KMS-11 (cell line): ENCODE results near the gene RAD51D.

ENCODE experiments used
- H2AFZ ChIP-seq: fragments of 200-600 bp; sonication (generic); 2 replicates; pipeline ENCODE4 v1.6.1; 2016; ENCODE audit warnings: antibody characterized with exemption, mixed run types, low read depth
- H3K27ac ChIP-seq: fragments of 200-600 bp; sonication (generic); 2 replicates; pipeline ENCODE4 v1.6.1; 2016; ENCODE audit warnings: mild to moderate bottlenecking, mixed run types
- H3K27me3 ChIP-seq: fragments of 200-600 bp; sonication (generic); 2 replicates; pipeline ENCODE4 v1.6.1; 2017; ENCODE audit warnings: mild to moderate bottlenecking, low read depth, mixed run types, moderate library complexity; ENCODE audit not compliant: insufficient read depth
- H3K36me3 ChIP-seq: fragments of 200-600 bp; sonication (generic); 2 replicates; pipeline ENCODE4 v1.6.1; 2017; ENCODE audit warnings: mild to moderate bottlenecking, mixed run types; ENCODE audit not compliant: insufficient read depth
- H3K4me1 ChIP-seq: fragments of 200-600 bp; sonication (generic); 2 replicates; pipeline ENCODE4 v1.6.1; 2016; ENCODE audit warnings: mild to moderate bottlenecking, low read depth, mixed run types; ENCODE audit not compliant: poor library complexity, severe bottlenecking
- H3K4me2 ChIP-seq: fragments of 200-600 bp; sonication (generic); 2 replicates; pipeline ENCODE4 v1.7.0; 2016; ENCODE audit warnings: mild to moderate bottlenecking, mixed run types
- H3K4me3 ChIP-seq: fragments of 200-600 bp; sonication (generic); IDR thresholded peaks from 2 replicates; pipeline ENCODE4 v1.6.1; 2017; ENCODE audit warnings: low read depth, low read length, mixed read lengths; ENCODE audit not compliant: insufficient read depth
- H3K79me2 ChIP-seq: fragments of 200-600 bp; sonication (generic); 2 replicates; pipeline ENCODE4 v1.6.1; 2016; ENCODE audit warnings: low read depth, mixed run types; ENCODE audit not compliant: insufficient read depth
- H3K9ac ChIP-seq: fragments of 200-600 bp; sonication (generic); 2 replicates; pipeline ENCODE4 v1.6.1; 2016; ENCODE audit warnings: mild to moderate bottlenecking, mixed run types
- H4K20me1 ChIP-seq: fragments of 200-600 bp; sonication (generic); 2 replicates; pipeline ENCODE4 v1.6.1; 2016; ENCODE audit warnings: mild to moderate bottlenecking, mixed run types; ENCODE audit not compliant: insufficient read depth
- CTCF ChIP-seq: fragments of 200-600 bp; sonication (generic); conservative IDR thresholded peaks from 2 replicates; pipeline ENCODE4 v1.6.1; 2017; ENCODE audit warnings: low read depth, mild to moderate bottlenecking, antibody characterized with exemption, low read length, moderate library complexity, mixed read lengths

RAD51D gene

GRCh38 chr17:35130392-35130791, 10.7 kb upstream of the RAD51D start:
- Histone ChIP-seq H3K27ac (no peak overlapping the region), H2AFZ (no peak overlapping the region), H3K36me3 (no peaks in the 10 kb centered on the region; the same call in 1 of the 2 replicates), H3K4me2 (no peak overlapping the region), H3K79me2 (no peaks in the 10 kb centered on the region), H3K4me3 (no peak overlapping the region), H4K20me1 (no peaks in the 10 kb centered on the region), H3K4me1 (peaks cover 15% of the 10 kb centered on the region), H3K9ac (no peak overlapping the region), H3K27me3 (no peaks in the 10 kb centered on the region)
- TF ChIP-seq CTCF: no peak

DNA sequence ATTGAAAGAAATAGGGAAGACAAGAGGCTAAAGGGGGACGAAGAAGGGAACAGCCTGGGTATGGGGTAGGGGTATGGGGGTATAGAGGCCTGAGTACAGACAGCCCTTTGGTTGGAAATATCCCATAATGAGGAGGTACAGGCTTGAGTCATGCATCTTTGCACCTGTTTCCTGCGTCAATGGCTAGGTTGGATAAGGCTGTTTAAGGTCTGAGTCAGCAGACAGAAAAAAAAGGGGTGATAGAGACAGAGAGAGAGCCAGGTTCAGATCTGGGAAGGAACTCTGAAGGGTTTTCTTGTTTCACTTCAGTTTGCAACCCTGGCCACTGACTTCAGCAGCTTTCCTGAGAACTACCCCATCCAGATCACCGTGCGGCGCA, 10.3 kb upstream of the RAD51D start:
- Histone ChIP-seq H3K36me3 (no peaks in the 10 kb centered on the region; the same call in 1 of the 2 replicates), H3K4me2 (no peak overlapping the region), H3K4me1 (peaks cover 15% of the 10 kb centered on the region), H3K9ac (no peak overlapping the region), H3K27ac (no peak overlapping the region), H3K79me2 (no peaks in the 10 kb centered on the region), H4K20me1 (no peaks in the 10 kb centered on the region), H3K4me3 (no peak overlapping the region), H2AFZ (no peak overlapping the region), H3K27me3 (no peaks in the 10 kb centered on the region)
- no peak for TF ChIP-seq CTCF

GRCh38 chr17:35129154-35129972, 9.7 kb upstream of the RAD51D start:
- Histone ChIP-seq H4K20me1 (no peaks in the 10 kb centered on the region), H3K4me1 (peaks cover 15% of the 10 kb centered on the region), H3K79me2 (no peaks in the 10 kb centered on the region), H3K4me2 (no peak overlapping the region), H3K27me3 (no peaks in the 10 kb centered on the region), H3K27ac (no peak overlapping the region), H2AFZ (no peak overlapping the region), H3K36me3 (no peaks in the 10 kb centered on the region; the same call in 1 of the 2 replicates), H3K4me3 (no peak overlapping the region), H3K9ac (no peak overlapping the region)
- TF ChIP-seq CTCF: no peak

DNA sequence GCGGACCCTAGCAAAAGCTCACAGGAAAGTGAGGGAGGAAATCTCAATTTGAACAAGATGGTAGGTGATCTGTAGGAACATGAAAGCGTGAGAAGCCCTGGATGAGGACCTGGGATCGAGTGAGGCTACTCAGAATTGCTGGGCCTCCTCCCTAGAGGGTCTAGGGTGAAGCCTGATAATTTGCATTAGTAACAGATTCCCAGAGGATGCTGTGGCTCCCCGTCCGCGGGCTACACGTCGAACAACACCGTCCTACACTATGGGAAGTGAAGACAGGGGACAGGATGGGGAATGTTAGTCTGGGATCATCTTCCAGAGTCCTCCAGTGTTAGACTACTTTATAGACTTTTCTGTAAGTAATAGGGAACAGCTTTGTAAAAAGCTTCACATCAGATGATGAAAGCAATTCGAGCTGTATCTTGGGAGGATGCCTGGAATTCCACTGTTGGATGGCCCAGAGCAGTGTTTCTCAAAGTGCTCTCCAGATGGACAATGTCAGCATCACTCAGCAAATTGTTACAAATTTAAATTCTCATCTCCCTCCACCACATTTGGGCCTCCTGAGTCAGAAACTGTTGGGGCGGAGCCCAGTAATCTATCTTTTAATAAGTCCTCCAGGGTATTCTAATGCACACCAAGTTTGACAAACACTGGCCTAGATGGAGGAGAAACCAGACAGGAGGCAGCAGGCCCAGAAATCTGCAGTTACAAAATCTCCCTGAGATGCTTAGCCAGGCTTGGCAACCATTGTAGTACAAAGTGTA, 8.3 kb upstream of the RAD51D start:
- H3K4me1 ChIP-seq: peaks cover 15% of the 10 kb centered on the region
- H3K9ac ChIP-seq: no peak overlapping the region
- no peak for TF ChIP-seq CTCF

More for the DNA sequence above, 8.3 kb upstream of the RAD51D start:
- no peak overlapping the region for H3K27ac ChIP-seq
- no peaks in the 10 kb centered on the region for H4K20me1 ChIP-seq
- no peaks in the 10 kb centered on the region for H3K79me2 ChIP-seq
- H3K27me3 ChIP-seq: no peaks in the 10 kb centered on the region
- H3K4me2 ChIP-seq: no peak overlapping the region
- H3K36me3 ChIP-seq: no peaks in the 10 kb centered on the region
- no peak overlapping the region for H2AFZ ChIP-seq
- no peak overlapping the region for H3K4me3 ChIP-seq
